Fibroblast of skin of right quadriceps (primary cell): ENCODE results near the gene LRP5.
"Not testable (repeated sequence)": the region's sequence is repeated elsewhere in the genome, so short reads cannot be mapped to it uniquely, and the experiment has no call there.

Experiments
- DNase-seq: peaks from one replicate; pipeline ENCODE4 v3.0.0-alpha.2; 2013

The LRP5 gene

GRCh38 chr11:68282141-68282860, 30.1 kb upstream of the LRP5 start:
- no peak for DNase-seq

GRCh38 chr11:68282861-68283230, 29.5 kb upstream of the LRP5 start:
- no peak for DNase-seq

- not testable (repeated sequence) for DNase-seq
Measured at GRCh38 chr11:68284588-68284987, 27.8 kb upstream of the LRP5 start.

GRCh38 chr11:68287419-68287818, 25.0 kb upstream of the LRP5 start:
- DNase-seq = no peak

GRCh38 chr11:68289456-68289855, 22.9 kb upstream of the LRP5 start:
- DNase-seq = no peak

- DNase-seq = no peak
Measured at GRCh38 chr11:68293708-68294107, 18.7 kb upstream of the LRP5 start.

GRCh38 chr11:68295271-68295670, 17.1 kb upstream of the LRP5 start:
- DNase-seq = no peak

GRCh38 chr11:68295940-68296339, 16.5 kb upstream of the LRP5 start:
- DNase-seq = no peak

GRCh38 chr11:68296344-68297051, 15.9 kb upstream of the LRP5 start:
- DNase-seq = no peak

GRCh38 chr11:68297052-68297378, 15.4 kb upstream of the LRP5 start:
- no peak for DNase-seq

- no peak for DNase-seq
Measured at GRCh38 chr11:68297494-68297811, 14.9 kb upstream of the LRP5 start.

- peak; percentile 47 for DNase-seq
Measured at GRCh38 chr11:68297812-68298658, 14.4 kb upstream of the LRP5 start.

GRCh38 chr11:68298659-68299516, 13.5 kb upstream of the LRP5 start:
- no peak for DNase-seq

GRCh38 chr11:68299517-68299879, 12.9 kb upstream of the LRP5 start:
- not testable (repeated sequence) for DNase-seq

GRCh38 chr11:68300076-68300830, 12.1 kb upstream of the LRP5 start:
- no peak for DNase-seq

GRCh38 chr11:68302256-68302655, 10.1 kb upstream of the LRP5 start:
- DNase-seq = no peak

- no peak for DNase-seq
Measured at GRCh38 chr11:68302670-68303069, 9.7 kb upstream of the LRP5 start.

- no peak for DNase-seq
Measured at GRCh38 chr11:68303083-68303482, 9.3 kb upstream of the LRP5 start.

- DNase-seq = no peak
Measured at GRCh38 chr11:68303982-68304780, 8.2 kb upstream of the LRP5 start.

GRCh38 chr11:68306636-68307035, 5.8 kb upstream of the LRP5 start:
- DNase-seq = no peak

GRCh38 chr11:68308068-68308467, 4.3 kb upstream of the LRP5 start:
- no peak for DNase-seq
